ENCODE data around the gene PLA2G2A.
"Not testable (repeated sequence)": the region's sequence is repeated elsewhere in the genome, so short reads cannot be mapped to it uniquely, and the experiment has no call there.

Gene PLA2G2A

GRCh38 chr1:19971664-19972063, 7.8 kb downstream of the PLA2G2A start:
- no peak for DNase-seq

GRCh38 chr1:19969898-19970660, 9.3 kb downstream of the PLA2G2A start:
- no peak for DNase-seq

GRCh38 chr1:19967808-19968207, 11.6 kb downstream of the PLA2G2A start:
- no peak for DNase-seq

GRCh38 chr1:19964542-19964941, 14.9 kb downstream of the PLA2G2A start:
- no peak for DNase-seq

GRCh38 chr1:19963636-19964035, 15.8 kb downstream of the PLA2G2A start:
- no peak for DNase-seq

GRCh38 chr1:19960591-19960990, 18.8 kb downstream of the PLA2G2A start:
- DNase-seq, result no peak

GRCh38 chr1:19957779-19958178, 21.6 kb downstream of the PLA2G2A start:
- no peak for DNase-seq

GRCh38 chr1:19955534-19956170, 23.8 kb downstream of the PLA2G2A start:
- no peak for DNase-seq

GRCh38 chr1:19954059-19954458, 25.4 kb downstream of the PLA2G2A start:
- DNase-seq, result no peak

GRCh38 chr1:19949016-19949415, 30.4 kb downstream of the PLA2G2A start:
- DNase-seq, result no peak

GRCh38 chr1:19946971-19947370, 32.4 kb downstream of the PLA2G2A start:
- no peak for DNase-seq

GRCh38 chr1:19946331-19946751, 33.1 kb downstream of the PLA2G2A start:
- no peak for DNase-seq

- DNase-seq, result no peak
Measured at GRCh38 chr1:19945914-19946313, 33.5 kb downstream of the PLA2G2A start.

- no peak for DNase-seq
Measured at GRCh38 chr1:19942657-19943056, 36.8 kb downstream of the PLA2G2A start.

GRCh38 chr1:19942088-19942487, 37.3 kb downstream of the PLA2G2A start:
- no peak for DNase-seq

- no peak for DNase-seq
Measured at GRCh38 chr1:19941206-19941568, 38.2 kb downstream of the PLA2G2A start.

- DNase-seq, result no peak
Measured at GRCh38 chr1:19940486-19941205, 38.8 kb downstream of the PLA2G2A start.

GRCh38 chr1:19938472-19938871, 40.9 kb downstream of the PLA2G2A start:
- DNase-seq, result no peak

GRCh38 chr1:19936061-19936750, 43.2 kb downstream of the PLA2G2A start:
- no peak for DNase-seq

GRCh38 chr1:19934336-19934735, 45.1 kb downstream of the PLA2G2A start:
- no peak for DNase-seq

GRCh38 chr1:19932866-19933265, 46.6 kb downstream of the PLA2G2A start:
- DNase-seq, result no peak

GRCh38 chr1:19927130-19927421, 52.3 kb downstream of the PLA2G2A start:
- not testable (repeated sequence) for DNase-seq

- no peak for DNase-seq
Measured at GRCh38 chr1:19926296-19927129, 52.9 kb downstream of the PLA2G2A start.
